GM18520 (cell line): ENCODE measurements around the gene PRR5L.

Source experiments
- ATAC-seq: cut with Tn5 transposase; IDR thresholded peaks from one replicate; pipeline ENCODE4 v1.9.1; 2021; ENCODE audit not compliant: unreplicated experiment

Gene PRR5L

DNA sequence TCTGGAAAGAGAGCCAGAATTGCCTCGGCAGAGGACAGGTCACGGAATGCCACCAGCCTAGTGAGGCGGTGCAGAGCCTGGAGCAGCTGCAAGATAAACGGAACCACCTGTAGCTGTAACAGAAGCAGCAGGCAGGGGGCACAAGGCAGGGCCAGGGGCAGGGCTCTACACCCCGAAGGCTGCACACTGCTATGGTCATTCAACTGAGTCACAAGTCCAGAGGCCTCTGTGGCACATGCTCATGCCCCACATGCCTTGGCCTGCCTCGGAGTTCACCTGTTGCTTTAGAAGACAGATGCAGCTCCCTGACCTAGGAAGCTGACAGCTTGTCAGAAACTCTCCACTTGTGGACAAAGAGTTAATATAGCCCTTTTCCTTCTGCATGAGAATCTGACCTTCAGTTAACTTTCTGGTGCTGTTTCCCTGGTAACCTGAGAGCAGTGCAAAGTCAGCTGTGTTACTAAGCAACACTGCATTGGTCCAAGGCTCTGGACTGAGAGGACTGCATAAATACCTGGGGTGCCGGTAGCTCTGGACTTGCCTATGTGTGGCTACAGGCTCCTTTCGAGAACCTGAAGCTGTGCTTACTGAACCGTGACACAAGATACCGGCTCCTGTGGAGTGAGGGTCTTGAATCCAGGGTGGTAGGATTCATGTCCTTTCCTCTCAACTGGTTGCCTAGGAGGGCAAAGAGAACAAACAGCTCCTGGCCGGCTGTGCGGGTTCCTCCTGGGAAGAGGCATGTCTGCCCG lies 17.4 kb upstream of the PRR5L start:
- no peak for ATAC-seq

DNA sequence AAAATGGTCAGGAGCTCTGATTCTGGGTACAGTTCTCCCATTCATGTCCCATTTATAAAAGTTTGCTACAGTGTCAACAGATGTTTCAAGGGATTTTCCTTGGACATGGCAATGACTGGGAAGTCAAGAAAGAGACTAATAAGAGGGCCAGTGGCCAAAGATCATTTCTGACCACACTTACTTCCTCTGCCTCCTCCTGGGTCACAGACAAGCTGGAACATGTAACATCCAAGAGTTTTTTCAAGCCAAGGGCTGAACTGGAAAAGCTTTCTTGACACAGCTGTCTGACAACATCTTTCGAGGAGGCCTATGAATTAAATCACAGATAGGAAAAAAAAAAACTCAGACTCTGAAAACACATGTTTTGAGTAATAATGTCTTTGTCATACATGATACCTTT lies 15.6 kb upstream of the PRR5L start:
- ATAC-seq, result no peak

DNA sequence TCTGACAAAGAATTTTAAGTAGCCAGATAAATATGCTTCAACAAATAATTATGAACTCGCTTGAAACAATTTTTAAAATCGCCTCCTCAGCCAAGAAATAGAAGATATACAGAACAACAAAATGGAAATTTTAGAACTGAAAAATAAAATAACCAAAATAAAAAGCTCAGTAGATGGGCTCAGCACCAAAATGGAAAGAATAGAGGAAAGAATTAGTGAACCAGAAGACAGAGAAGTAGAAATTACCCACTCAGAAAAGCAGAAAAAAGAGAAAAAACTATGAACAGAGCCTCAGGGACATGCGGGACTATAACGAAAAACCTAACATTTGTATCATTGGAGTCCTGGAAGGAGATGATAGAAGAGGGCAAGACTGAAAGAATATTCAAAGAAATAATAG lies 14.2 kb upstream of the PRR5L start:
- ATAC-seq, result no peak

DNA sequence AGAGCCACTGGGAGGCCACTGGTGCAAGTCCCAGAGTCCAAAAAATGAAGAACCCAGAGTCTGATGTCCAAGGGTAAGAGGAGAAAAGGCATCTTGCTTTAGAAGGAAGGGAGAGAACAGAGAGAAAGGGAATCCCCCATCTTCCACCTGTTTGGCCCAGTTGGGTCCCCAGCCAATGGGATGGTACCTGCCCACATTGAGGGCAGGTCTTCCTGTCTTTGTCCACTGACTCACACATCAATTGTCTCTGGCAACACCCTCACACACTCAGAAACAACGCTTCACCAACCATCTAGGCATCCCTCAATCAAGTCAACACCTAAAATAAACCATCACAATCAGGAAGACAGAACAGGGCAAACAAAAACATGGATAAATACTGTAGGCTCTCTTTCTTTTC lies 13.2 kb upstream of the PRR5L start:
- ATAC-seq, result no peak

DNA sequence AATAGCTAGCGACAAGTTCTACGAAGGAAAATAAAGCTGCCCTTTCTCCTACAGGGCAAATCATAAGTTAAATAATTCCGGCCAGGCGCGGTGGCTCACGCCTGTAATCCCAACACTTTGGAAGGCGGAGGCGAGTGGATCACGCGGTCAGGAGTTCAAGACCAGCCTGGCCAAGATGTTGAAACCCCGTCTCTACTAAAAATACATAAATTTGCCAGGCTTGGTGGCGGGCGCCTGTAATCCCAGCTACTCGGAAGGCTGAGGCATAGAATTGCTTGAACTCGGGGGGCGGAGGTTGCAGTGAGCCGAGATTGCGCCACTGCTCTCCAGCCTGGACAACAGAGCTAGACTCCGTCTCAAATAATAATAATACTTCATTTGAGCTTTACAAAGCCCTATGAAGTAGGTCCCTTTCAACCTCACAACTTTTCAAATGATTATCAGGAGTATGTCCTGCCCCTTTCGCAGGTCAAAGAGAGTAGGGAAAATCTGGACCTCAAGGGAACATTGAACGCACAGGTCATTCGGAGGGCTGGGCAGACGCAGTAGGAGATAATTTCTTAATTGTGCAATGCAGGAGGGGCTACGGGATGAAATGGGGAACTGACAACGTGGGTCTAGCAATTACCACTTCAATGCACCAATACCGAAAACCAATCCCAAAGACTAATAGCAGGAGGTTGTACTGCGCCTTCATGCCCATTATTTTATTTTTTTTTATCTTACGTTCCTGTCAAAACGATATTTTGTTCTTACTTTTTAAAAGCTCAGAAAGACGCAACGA lies 7.5 kb upstream of the PRR5L start:
- ATAC-seq, result no peak

DNA sequence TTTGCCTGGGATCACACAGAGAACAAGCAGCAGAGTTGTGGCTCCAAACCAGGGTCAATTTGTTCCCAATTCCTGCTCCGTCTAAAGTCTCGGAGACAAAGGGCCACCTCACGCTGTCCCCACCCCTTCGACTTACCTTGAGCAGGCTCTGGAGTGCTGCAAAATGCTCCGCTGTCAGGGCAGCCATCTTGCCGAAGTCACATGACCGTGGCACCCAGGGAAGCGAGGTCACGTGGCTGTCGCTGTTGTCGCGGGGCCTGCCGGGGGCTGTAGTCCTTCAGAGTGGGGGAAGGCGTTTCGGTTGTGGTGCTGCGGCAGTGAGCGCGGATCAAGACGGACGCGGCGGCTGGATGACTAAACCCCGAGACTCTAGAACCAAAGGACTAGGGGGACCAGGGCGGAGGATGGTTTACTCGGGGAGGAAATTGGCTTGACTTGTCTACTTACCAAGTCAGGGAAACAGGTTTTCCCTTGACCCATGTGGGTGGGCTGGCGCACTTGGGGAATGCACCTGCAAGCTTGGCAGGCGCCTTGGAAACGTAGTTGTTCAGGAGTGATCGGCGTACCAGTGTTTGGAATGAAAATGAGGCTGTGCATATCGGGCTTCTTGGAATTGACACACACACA lies 6.7 kb upstream of the PRR5L start, which contains the start of gene COMMD9:
TSS of gene COMMD9 (minus strand) at position 199 of the 627 bp plus-strand sequence. CDS start at position 187, 12 bp downstream.
- peak; percentile 96 for ATAC-seq

DNA sequence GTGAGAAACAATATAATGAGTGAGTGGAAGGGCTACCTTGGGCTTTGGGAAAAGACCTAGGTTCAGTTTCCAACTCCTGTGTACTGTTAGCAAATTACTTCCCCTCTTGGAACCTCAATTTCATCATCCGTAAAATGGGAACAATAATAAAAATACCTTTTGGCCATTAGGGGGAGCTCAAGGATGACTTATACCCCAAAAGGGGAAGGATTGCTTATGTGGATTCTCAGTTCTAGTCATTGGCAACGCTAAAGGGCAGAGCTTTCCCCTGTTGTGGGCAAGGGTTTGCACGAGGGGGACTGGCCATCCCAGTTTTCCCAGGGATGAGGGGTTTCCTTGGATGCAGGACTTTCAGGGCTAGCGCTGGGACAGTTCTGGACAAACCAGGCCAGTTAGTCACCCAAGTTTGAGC lies 3.8 kb upstream of the PRR5L start:
- peak; percentile 35 for ATAC-seq

DNA sequence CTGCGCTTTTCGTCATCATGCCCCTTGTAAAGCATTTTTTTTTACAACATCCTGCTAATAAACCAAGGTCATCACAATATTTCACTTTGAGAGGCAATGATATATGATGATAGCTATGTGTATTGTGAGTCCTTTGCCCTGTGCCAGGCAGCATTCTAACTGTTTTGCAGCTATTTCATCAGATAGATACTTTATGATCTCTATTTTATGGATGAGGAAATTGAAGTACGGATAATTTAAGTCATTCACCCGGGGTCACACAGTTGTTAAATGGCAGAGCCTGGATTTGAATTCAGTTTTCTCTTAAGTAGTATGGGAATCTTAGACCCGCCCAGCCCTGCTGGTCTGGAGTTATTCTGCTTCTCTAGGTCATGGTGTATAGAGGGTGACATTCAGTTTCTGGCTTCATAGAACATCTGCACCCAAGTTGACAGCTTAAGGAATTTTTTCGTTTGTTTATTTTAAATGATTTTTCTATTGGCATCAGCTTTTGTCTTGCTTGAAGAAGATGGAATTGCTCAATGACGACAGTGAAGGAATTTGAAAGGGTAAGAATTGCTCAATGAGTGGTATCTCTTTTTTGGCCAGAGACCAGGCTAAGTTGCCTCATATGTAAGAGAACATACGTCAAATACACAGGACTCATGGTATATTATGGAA lies 926 bp downstream of the PRR5L start:
- no peak for ATAC-seq

DNA sequence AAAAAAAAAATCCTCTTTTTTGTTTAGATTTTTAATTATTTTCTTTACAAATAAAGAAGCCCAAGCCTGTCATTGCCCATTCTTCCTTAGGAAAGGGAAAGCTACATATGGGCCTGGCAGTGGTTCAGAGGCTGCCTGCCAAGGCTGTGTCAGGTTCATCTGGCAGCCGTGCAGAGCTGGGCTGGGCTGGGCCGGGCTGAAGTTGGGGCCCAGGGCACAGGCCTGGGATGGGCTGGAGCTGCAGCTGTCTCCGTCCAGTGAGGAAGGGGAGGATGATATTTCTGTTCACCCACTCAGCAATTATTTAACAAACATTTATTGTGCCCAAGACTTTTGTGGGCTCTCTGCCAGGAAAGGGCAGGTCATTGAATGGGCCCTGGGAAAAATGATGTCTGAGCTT lies 4.6 kb downstream of the PRR5L start:
- no peak for ATAC-seq

DNA sequence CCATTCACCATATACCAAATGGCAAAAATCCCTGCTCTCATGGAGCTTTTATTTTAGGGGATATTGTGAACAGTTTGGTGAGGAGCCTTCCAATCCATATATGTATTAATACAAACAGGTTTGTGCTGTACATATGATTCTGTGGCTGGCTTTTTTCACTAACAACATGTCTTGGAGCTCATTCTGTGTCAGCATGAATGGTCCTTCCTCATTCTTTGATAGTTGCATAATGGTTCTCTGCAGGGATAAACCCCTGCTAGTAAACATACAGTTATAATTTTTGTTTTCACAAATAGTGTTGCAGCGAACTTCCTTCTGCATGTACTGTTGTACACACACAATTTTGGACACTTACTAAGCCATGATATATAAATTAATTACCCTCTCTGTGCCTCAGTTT lies 8.3 kb downstream of the PRR5L start:
- ATAC-seq, result no peak

DNA sequence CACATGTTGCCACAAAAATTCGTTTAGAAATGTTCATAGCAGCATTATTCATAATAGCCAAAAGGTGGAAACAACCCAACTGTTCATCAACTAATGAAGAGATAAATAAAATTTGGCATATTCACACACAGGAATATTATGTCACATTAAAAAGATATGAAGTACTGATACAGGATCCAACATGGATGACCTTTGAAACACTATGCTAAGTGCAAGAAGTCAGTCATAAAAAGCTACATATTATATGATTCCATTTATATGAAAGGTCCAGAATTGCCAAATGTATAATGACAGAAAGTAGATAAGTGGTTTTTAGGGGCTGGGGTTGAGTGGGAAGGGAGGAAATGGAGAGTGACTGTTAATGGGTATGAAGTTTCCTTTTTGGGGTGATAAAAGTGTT lies 9.0 kb downstream of the PRR5L start:
- no peak for ATAC-seq

DNA sequence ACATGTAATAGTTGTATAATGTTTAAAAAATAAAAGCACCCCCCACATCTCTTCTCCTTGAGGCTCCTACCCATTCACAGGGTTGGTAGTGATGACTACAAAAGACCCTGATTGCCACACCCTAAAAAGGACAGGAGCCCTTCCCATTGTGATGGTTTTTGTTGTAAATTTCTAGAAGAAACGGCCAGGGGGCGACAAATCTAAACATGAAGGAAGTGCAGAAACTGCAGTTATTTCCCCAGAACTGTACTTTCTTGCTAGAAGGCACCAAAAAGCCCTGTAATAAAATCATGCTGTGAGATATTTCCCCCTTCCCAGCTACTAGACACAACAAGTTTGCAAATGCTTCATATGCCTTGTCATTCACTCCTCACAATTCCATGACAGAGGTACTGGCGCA lies 10.8 kb downstream of the PRR5L start:
- ATAC-seq, result no peak

DNA sequence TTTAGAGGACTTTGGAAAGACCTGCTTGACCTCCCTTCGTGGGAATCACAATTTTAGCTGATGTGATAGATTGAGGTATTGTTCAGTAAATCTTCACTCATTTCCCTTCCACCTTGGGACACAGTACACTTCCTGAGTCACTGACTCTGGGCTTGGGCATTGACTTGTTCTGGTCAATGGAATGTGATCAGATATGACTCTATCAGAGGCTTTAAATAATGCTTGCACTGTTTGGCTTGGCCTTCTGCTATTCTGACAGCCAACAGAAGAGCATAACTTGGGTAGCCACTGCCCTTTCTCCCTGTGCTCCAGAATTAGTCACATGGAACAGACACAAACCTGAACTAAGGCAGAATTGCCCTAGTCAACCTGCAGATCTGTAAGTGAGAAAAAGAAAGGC lies 12.5 kb downstream of the PRR5L start:
- ATAC-seq, result no peak

DNA sequence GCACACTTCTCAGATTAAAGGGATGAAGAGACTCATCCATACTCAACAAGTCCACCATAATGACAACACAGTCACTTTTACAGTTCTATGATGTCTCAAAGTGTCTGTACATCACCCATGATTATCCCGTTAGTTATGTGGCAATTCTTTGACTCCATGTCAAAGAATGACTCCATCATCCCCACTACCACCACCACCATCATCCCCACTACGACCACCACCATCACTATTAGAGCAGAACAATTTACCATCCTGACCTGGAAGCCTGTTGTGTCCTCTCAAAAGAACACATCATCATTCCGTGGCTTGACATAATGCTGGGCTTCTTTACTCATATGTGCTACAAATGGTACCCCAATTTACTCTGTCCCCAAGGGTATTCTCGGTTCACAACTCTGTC lies 13.7 kb downstream of the PRR5L start:
- no peak for ATAC-seq

DNA sequence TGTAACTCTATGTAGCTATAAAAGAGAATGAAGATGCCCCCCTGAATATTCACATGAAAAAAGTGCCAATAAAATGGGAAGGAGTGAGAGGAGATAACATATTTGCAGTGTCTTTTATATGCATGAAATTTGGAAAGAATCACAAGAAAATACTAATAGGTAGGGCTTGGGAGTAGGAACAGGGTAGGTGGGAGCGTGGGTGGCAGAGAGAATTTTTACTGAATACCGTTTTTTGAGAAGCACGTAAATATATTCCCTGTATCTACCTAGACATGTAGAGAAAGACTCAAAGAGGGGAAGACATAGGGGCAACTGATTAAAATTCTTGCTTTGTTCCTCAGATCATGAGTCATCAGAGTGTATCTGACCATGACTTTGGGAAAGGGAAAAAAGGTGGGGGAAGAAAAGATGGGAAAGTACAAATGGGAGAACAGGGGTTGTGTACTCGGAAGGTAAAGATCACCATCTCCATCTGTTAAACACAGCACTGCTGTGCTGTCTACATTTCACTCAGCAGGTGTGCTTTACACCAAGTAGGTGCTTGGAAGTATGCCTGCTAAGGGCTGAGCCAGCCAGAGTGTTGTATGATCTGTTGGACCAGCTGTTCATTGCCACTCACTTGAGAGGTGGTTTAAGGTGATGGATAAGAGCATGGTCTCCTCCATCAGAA lies 16.0 kb downstream of the PRR5L start:
- no peak for ATAC-seq

DNA sequence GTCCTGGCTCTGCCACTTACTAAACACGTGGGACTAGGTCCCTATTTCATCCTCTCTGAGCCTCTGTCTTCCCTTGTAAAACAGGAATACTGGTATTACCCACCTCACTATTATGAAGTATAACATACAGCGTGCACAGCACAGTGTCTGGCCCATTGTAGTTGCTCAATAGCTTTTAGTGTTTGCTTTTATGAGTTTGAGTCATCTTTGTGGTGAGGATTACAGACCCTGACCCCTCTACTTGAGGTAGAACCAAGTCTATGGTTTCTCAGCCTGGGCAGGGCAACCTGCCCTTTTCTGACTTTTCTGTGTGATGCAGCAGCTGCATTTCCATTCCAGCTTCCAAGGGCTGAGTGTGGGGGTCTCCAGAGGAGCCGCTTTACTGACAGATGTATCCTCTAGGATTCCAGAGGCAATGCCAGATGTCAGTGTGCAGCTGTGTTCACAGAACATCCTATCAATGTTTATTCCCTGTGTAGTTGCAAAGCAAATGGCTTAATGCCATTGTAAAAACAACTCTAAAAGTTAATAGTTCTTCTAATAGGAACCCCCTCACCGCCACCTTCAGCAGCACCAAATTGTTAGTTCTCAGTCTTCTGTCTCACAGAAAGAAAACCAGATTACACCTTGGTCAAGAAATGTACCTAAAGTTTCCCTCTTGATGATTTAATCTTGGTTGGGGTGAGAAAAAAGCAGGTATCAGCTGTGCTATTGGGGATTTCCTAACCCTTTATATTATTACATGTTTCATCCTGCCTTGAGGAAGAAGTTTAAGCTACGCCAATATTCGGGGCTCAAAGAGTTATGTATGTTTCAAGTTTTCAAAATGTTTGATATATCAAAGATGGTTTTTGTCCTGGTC lies 16.8 kb downstream of the PRR5L start:
- ATAC-seq, result peak; percentile 36

DNA sequence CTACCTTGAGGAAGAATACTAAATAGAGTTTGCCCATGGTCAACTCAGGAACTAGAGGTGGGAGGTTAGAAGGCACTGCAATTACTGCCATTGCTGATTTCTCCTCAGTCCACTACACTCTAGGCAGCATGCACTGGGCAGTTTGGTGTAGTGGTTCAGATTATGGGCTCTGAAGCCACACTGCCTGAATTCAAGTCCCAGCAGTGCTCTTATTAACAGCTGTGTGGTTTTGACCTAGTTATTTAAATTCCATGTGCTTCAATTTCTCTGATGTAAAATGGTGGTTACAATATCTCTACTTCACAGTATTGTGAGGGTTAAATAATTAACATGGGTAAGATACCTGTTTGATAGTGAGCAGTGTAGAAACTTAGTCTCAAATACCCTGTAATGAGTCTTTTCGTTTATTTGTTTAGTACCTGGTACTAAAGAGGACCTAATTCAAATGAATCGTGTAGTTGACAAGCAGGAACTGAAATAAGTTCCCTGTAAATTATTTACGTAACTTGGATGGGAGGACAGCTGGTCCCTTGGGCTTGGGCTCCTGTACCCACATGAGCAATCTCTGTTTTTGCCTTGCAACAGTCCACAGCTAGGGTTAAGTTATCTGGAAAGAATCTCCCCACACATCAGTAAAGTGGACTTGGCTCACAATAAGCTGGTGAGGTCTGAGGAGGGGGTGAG lies 17.8 kb downstream of the PRR5L start:
- ATAC-seq, result peak; percentile 41

DNA sequence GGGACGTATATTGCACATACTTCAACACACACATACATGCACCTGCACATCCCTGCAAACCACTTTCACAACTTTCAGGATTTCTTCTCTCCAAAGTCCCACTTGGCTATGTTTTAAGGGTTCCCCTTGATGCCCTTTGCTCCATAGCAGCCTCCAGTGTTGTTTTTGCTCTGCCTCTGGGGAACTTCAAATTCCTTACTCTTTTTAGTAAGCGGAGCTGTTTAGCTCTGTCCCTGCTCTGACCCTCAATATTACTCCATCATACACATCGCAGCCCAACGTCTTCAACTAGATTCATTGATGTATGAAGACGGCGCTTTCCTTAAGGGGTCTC lies 18.3 kb downstream of the PRR5L start:
- ATAC-seq, result no peak

DNA sequence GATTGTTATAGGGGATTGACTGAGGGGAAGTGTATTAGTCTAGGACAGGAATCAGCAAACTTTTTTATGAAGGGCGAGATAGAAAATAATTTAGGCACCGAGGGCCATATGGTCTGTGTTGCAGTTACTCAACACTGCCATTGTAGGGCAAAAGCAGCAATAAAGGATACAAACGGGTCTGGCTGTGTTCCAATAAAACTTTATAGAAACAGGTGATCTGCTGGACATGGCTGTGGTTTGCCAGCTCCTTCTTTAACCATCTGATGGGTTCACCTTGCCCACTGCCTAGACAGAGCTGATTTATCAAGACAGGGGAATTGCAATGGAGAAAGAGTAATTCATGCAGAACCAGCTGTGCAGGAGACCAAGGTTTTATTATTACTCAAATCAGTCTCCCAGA lies 20.0 kb downstream of the PRR5L start:
- no peak for ATAC-seq

DNA sequence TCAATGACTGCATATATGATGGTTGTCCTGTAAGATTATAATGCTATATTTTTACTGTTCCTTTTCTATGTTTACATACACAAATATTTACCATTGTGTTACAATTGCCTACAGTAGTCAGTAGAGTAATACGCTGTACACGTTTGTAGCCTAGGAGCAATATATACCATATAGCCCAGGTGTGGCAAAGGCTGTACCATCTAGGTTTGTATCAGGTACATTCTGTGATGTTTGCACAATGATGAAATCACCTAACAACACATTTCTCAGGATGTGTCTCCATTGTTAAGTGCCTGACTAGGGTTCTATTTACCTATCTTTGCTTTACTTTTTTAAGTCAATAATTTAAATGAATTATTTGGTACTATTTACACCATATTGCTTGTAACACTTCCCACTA lies 21.9 kb downstream of the PRR5L start:
- ATAC-seq, result no peak
